GM18498 (cell line): Measurements from ENCODE around the gene STX18.
"Not testable (repeated sequence)": the region's sequence is repeated elsewhere in the genome, so short reads cannot be mapped to it uniquely, and the experiment has no call there.

Experiments used
- ATAC-seq: cut with Tn5 transposase; IDR thresholded peaks from one replicate; pipeline ENCODE4 v1.9.1; 2021; ENCODE audit warnings: mild to moderate bottlenecking, moderate library complexity; ENCODE audit not compliant: unreplicated experiment

Gene STX18

GRCh38 chr4:4422117-4422516, 119.7 kb downstream of the STX18 start:
- ATAC-seq = not testable (repeated sequence)

DNA sequence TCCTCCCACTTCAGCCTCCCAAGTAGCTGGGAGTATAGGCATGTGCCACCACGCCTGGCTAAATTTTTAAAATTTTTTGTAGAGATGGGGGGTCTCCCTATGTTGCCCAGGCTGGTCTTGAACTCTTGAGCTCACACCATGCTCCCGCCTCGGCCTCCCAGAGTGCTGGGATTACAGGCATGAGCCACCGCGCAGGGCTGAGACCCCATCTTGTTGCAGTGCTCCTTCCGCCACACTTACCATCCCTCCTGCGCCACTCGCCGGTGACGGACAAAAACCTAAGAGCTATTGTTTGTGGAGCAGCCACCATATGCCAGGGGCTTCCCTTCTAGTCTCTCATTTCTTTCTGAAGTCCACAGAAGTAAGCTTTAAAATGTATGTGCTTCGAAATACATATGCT, 120.5 kb downstream of the STX18 start:
- no peak for ATAC-seq

DNA sequence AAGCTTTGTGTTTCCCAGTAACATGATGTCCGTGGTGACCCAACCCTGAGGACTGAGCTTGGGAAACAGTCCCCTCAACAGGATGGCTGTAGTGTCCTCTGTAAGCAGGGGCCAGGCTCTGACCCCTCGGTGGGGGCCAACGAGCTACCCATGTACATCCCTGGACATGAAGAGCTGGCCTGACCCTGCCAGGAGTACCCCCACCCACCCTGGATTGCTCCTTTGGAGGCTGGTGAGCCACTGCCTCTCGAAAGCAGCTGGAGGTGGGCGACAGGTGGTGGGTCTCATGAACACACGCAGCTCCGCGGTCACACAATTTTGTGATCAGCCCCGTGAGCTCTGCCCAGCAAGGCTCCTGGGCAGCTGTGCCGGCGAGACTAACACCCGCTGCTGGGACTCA, 121.4 kb downstream of the STX18 start:
- ATAC-seq = no peak

- ATAC-seq = no peak
Observed at GRCh38 chr4:4419896-4420295, 122.0 kb downstream of the STX18 start.

GRCh38 chr4:4418676-4419390, 123.0 kb downstream of the STX18 start:
- no peak for ATAC-seq

- no peak for ATAC-seq
Observed at GRCh38 chr4:4417886-4418285, 124.0 kb downstream of the STX18 start.

- ATAC-seq = no peak
Observed at GRCh38 chr4:4416981-4417380, 124.9 kb downstream of the STX18 start.

DNA sequence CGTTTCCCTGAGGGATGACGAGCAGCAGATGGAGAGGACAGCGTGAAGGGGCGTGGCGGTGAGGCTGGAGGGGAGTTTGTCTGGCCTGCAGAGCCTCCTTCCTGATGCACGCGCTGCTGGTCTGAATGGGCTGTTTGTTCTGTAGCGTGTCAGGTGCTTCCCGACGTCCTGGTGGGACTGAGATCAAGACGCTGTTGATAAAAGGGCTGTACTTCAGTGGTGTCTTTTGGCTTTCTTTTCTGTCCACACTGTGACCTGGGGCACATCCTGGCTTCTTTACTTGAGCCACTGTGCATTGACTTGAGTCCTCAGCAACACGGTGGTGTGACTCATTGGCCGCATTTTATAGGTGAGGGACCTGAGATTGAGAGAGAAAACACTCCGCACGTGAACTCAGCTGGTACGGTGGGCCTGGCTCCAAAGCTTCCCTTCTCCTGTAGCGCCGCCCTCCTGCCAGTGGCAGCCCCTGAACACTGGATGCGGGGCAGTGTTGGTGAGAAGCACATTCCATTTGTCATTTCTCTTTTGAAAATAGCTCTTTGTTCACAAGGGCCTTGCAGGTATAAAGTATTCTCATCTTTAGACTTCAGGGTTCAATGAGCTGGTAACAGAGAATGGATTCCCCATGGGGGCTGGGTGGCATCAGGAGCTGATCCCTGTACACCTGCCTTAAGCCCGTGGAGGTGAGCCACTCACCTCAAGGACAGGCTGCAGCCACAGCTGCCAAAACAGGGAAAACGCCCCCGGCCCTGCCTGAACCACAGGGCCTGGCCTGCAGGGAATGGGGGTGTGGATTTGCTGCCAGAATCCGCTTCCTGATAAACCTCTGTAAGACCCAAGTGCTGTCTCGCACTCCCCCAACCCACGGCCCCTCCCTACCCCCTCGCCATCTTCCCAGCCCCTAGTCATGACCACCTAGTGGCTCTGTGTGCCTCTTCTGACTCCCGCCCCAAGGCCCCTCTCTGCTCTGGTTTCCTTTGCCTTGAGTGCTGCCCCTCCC, 125.7 kb downstream of the STX18 start:
- ATAC-seq = no peak

GRCh38 chr4:4415107-4415805, 126.6 kb downstream of the STX18 start:
- ATAC-seq = no peak

- ATAC-seq = no peak
Observed at GRCh38 chr4:4413806-4414205, 128.0 kb downstream of the STX18 start.

- no peak for ATAC-seq
Observed at GRCh38 chr4:4413373-4413725, 128.5 kb downstream of the STX18 start.

DNA sequence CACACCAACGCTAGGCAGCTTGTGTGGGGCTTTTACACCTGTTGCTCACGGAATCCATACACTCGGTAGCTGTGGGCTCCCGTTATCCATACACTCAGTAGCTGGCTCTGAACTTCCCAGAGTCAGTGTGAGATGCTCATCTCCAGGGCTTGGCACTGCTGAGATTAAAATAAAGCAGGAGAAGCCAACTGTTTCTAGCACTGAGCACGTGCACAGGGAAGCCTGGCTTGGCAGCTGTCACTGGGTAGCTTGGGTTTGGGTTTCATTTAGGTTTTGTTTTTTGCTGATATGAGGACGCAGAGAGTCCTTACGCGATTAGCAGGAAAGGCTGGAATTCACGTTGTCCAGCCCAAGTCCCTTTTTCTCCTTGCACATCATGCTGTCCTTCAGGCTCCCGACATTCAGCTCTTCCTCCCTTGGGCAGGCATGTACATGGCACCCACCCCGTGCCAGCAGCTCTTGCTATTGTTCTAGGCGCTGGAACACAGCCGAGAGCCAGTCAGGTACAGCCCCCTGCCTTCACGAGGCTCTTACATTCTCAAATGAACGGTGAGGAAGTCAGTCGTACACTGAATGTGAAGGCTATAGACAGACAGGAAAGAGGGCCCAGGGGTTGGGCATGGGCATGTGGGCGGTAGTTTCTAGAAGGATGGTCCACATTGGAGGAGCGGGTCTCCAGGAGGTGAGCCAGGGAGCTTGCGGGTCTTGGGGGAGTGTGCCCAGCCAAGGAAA, 129.0 kb downstream of the STX18 start:
- ATAC-seq = no peak

- no peak for ATAC-seq
Observed at GRCh38 chr4:4411906-4412305, 129.9 kb downstream of the STX18 start.

GRCh38 chr4:4410271-4410670, 131.6 kb downstream of the STX18 start:
- ATAC-seq = no peak

- ATAC-seq = no peak
Observed at GRCh38 chr4:4409416-4410115, 132.3 kb downstream of the STX18 start.

- no peak for ATAC-seq
Observed at GRCh38 chr4:4408576-4409335, 133.1 kb downstream of the STX18 start.

DNA sequence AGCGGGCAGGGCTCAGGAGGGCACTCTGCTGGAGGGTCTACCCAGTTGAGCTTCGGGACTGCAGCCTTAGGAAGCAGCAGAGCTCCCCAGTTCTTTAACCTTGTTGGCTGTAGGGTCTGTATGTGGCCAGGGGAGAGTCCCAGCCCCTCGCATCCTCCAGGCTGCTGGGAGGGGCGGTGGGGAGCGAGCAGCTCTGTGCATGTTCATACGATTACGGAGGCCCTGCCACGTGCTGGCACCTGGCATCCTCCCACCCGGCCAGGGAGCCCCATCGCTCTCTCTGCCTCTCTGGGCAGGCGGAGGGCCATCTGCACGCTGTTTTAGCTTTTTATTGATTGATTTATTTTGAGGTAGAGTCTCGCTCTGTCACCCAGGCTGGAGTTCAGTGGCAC, 133.7 kb downstream of the STX18 start:
- no peak for ATAC-seq

- no peak for ATAC-seq
Observed at GRCh38 chr4:4407299-4408131, 134.3 kb downstream of the STX18 start.
